22Rv1 (cell line): ENCODE data around the gene TRAPPC14.
"Not testable (repeated sequence)": the region's sequence is repeated elsewhere in the genome, so short reads cannot be mapped to it uniquely, and the experiment has no call there.

Experiments used
- H3K27ac ChIP-seq: fragments of 450-650 bp; 2 replicates; pipeline ENCODE4 v1.5.1; 2017
- CTCF ChIP-seq: fragments of 450-650 bp; IDR thresholded peaks from 2 replicates; pipeline ENCODE4 v1.5.1; 2017; ENCODE audit warnings: mild to moderate bottlenecking
- ZFX ChIP-seq: fragments of 450-650 bp; IDR thresholded peaks from 2 replicates; pipeline ENCODE4 v1.6.1; 2017; ENCODE audit warnings: antibody characterized with exemption, borderline replicate concordance

Gene TRAPPC14

DNA sequence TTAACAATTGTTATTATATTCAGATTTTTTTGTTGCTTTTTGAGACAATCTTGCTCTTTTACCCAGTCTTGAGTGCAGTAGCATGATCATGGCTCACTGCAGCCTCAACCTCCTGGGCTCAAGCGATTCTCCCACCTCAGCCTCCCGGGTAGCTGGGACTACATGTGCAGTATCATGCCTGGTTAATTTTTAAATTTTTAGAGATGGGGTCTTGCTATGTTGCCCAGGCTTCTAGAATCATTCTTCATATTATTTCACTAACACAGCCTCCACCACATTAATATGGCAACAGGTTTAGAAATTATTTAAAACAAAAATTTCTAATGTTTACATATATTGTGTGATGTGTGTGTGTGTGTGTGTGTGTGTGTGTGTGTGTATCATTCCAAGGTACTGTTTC is 11.2 kb downstream of the TRAPPC14 start:
- H3K27ac ChIP-seq, result no peak overlapping the region
- TF ChIP-seq CTCF (no peak), ZFX (no peak)

GRCh38 chr7:100146350-100146749 is 12.2 kb downstream of the TRAPPC14 start:
- H3K27ac ChIP-seq, result not testable (repeated sequence)

- TF ChIP-seq ZFX, result no peak
- TF ChIP-seq CTCF, result no peak
- H3K27ac ChIP-seq, result no peak overlapping the region
Measured at GRCh38 chr7:100142461-100142860, 16.1 kb downstream of the TRAPPC14 start.

DNA sequence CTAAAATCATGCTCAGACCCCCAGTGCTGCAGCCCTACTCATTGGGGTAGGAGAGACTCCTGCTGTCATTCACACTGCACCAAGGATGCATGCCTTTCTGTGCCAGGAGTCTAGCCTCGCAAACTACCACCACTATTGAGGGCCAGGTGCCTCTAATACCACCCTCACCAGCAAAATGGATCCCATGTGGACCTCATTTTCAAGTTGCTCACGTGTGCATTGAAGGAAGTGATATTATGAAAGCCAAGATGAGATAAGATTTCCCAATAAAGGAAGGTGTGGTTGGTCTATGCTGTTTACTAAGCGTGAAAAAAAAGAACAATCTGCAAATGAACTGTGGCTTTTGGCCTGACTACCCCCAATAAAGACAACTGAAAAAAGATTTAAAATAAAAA is 17.0 kb downstream of the TRAPPC14 start:
- H3K27ac ChIP-seq, result no peak overlapping the region

DNA sequence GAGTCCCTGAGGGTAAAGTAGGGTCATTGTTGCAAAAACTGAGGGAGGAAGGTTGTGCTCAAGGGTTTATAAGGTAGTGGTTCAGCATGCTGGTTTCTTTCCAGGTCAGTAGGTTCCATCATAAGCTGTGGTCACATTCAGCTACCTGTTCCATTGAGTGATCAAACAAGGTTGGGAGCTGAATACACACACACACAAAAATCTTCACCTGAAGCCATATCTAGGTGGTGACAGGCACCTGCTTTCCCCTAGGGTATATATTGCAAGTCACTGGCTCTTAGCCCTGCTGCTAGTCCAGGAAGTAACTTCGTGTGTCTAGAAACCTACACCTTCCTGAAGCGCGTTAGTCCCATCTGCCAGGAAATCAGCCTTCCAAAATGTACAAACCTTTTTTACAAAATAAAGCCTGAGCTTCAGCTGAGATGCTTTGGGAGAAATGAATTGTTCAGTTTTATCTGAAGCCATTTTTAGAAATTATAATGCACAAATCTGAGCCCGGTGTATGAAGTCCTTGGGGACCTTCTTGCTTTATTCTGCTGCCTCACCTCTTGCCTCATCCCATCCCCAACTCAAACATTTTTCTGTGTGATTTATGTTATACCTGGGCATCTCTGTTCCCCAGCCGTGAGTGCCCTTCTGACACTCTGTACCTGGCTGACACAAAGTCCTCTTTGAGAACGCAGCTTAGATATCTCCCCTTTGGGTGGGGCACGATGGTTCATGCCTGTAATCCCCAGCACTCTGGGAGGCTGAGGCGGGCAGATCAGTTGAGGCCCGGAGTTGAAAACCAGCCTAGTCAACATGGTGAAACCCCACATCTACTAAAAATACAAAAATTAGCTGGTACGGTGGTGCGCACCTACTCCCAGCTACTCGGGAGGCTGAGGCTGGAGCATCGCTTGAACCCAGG is 20.4 kb downstream of the TRAPPC14 start:
- H3K27ac ChIP-seq, result no peak overlapping the region

More for the DNA sequence above, 17.0 kb downstream of the TRAPPC14 start:
- TF ChIP-seq ZFX (no peak), CTCF (no peak)

DNA sequence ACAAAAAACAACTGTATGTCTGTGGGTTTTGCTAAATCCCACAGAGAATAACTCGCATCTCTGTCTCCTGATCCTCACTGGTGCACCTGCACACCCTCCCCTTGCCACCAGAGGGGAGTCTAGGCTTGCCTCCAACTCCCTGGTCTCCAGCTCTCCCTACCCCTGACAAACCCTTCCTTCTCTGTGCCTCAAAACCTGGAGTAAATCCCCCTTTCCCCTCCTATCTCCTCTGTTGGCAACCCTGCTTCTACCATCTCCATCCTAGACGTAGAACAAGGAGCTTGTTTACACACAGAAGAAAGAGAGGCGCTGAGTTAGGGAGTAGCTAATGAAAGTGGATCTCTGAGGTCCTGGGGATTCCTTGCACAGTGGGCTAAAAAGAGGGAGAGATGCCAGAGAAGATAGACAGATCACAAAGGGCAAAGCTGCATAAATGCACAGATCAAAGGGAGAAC is 25.8 kb downstream of the TRAPPC14 start:
- H3K27ac ChIP-seq, result no peak overlapping the region
- peak; percentile 96 for TF ChIP-seq CTCF
- no peak for TF ChIP-seq ZFX

More for the DNA sequence above, 20.4 kb downstream of the TRAPPC14 start:
- TF ChIP-seq ZFX, result no peak
- no peak for TF ChIP-seq CTCF

GRCh38 chr7:100132126-100132525 is 26.4 kb downstream of the TRAPPC14 start:
- TF ChIP-seq ZFX, result no peak
- TF ChIP-seq CTCF, result no peak

More at GRCh38 chr7:100132126-100132525, 26.4 kb downstream of the TRAPPC14 start:
- H3K27ac ChIP-seq, result no peak overlapping the region
